Measurements from ENCODE around the gene RPS19BP1.

Gene RPS19BP1

DNA sequence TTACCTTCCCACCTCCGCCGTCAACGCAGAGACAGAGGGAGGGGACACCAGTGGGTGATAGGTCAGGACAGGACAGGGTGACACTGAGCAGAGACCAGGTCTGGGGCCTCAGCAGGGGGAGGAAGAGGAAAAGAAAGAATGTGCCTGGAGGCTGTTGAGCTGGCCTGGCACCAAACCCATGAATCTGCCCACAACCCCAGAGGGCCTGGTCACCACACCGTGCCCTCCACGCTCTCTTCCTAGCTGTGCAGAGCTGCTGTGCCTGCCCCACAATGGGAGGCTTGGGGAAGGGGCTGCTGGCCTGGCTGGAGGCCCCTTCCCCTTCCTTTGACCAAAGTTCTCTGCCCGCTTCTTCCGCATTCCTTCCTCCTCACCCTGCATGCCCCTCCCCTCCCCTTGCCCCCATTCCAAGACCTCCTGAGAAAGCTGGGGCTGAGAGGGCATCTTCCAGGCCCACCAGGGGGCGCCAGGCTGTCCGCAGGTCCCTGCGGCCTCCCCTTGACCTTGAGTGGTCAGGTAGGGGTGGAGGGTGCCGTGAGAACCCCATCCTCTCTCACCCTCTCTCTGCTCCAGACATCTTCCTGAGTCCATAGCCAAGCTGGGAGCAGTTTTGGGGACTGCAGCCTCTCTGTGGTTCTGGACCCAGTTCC lies 27.0 kb upstream of the RPS19BP1 start:
- no peak for DNase-seq (ENCODE audit: extremely low read depth in 1 of 2, low read depth in 1 of 2)

DNA sequence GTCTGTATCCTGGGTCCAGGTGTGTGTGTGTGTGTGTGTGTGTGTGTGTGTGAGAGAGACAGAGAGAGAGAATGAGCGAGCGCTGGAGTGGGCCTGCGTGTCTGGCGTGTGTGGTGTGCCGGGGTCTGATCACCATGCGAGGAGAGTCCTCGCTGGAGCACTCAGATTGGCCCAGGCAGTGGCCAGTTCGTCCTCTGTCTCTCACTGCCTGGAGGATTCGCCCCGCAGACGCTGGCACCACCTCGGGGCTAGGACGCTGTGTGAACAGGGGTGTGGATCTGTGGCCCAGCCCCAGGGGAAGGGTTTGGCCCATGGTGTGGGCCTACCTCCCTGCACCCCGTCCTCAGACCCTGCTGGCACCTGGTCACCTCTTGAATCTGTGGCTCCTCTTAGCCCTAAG lies 26.4 kb upstream of the RPS19BP1 start:
- no peak for DNase-seq (ENCODE audit: extremely low read depth in 1 of 2, low read depth in 1 of 2)

DNA sequence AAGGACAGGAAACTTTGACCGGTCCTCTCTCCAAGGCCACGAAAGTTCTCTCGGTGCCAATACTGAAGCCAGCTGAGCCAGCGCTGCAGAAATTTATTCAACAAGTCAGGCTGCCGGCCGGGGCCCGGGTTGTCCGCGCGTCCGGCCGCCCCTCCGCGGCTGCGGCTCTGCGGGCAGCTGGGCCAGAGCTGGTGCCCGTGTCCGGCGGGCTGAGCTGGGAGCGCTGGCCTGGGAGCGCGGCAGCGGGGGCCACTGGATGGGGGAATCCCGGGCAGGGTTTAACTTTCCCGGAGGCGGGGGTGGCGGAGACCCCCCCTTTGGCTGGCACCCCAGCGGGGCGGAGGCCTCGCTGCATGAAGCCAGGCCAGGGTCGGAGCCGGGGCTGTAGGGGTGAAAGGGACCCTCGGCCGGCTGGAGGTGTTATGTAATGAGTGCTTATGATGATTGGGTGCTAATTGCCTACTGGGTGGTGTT lies 25.7 kb upstream of the RPS19BP1 start:
- DNase-seq (ENCODE audit: extremely low read depth in 1 of 2, low read depth in 1 of 2) = no peak

DNA sequence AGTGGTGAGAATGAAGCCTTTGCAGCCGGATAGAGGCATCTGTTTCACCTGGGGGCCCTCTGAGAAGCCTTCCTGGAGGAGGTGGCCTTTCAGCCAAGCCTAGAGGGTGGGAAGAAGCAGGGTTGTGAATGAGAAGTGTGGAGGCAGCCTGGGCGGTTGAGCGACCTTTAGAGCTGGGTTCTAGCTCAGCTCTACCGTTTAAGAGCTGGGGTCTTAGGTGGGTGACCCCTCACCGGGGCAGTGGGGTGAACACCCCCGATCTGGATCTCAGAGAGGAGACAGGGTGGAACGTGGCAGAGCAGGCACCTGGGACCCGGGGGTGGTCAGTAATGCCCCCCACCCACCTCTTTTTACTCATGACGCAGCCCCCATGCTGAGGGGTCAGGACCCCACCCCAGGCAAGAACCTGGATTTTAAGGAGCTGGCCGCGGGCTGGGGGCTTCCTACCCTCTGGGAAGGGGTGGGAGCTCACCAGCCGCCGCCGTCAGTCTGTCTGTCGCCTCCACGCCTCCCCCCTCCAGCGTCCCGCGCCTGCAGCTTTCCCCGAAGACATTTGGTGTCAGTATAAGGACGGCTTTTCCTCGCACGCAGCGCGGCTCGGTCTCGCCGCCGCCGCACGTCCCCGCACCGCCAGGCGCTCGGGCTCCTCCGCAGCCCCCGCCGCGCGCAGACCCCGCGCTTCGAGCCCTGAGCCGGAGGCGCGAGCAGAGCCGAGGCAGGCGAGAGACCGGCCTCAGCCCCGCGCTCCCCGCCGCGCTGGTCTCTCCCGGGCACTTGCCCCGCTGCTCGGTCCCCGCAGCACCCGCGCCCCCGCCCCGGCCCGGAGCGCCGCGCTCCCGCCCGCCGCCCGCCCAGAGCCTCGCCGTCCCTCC lies 24.7 kb upstream of the RPS19BP1 start:
- DNase-seq (ENCODE audit: extremely low read depth in 1 of 2, low read depth in 1 of 2) = no peak

DNA sequence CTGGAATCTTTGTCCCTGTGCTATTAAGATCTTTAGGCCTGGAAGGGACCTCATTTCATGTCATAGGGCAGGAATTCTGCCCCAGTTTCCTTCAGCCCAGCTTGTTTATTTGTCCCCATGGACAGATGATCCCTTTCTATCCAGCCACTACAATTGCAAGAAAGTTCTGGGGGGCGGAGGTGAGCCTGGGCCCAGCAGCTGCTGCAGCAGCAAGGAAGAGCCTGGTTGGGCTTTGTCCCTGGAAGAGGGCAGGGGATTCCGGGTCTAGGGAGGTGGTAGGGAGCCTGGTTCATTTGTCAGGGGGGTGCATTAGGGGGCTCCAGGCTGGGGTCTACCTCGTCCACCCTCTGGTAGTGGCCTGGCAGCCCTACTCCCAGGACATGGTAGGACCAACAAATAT lies 21.6 kb upstream of the RPS19BP1 start:
- DNase-seq (ENCODE audit: extremely low read depth in 1 of 2, low read depth in 1 of 2) = no peak

DNA sequence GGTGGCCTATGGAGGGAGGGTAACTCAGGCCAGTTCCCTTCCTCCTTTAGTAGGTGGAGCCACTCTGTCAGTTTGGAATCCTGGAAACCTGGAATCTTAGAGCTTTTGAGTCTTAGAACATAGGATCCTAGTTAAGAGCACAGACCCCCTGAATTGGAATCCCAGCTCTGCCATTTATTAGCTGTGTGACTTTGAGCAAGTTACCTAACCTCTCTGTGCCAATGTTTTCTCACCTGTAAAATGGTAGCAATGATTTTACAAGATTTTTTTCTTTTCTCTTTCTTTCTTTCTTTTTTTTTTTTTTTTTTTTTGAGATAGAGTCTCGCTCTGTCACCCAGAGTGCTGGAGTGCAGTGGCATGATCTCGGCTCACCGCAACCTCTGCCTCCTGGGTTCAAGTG lies 20.9 kb upstream of the RPS19BP1 start:
- no peak for DNase-seq (ENCODE audit: extremely low read depth in 1 of 2, low read depth in 1 of 2)

DNA sequence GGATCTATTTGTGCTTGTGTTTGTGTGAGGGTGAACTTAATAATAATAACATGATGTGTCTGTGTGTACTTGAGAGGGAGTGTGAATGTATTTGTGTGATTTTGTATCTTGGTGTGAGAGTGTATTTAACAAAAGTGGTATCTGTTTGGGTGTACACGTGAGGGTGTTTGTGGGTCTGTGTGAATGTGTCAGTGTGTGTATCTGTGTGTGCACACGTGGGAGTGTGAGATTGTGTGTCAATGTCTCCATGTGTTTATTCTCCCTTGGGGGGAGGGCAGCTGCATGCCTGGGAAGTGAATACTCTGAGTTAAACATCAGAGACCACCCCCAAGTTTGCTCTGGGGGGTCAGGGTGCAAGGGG lies 15.0 kb upstream of the RPS19BP1 start:
- no peak for DNase-seq (ENCODE audit: extremely low read depth in 1 of 2, low read depth in 1 of 2)

DNA sequence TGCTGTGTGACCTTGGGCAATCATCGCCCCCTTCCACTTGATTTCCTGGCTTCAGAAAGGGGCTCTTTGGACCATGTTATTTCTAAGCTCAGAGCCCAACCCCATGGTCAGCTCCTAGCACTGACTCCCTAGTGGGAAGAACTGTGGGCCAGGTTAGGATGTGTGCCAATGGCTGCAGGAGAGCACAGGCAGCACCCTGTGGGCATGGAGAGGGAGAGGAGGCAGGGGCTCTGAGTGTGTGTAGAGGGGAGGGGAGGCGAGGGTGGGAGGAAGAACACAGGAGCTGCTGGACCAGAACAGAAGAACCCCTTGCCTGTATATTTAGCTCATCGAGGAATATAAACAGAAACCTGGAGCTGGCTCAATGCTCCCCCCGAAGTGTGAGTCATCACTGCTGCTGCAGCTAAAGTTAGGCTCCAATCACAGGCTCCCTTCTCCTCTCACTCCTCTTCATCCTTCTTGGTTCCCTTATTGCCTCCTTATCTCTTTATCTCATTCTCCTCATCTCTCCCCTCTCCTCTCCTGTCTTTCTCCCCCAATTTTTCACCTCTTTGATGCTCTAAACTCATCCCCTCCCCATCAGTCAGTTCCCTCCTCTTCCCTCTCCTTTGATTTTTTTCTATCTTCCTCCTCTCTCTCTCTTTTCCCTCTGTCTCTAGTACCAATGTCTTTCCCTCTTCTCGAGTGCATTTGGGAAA lies 14.5 kb upstream of the RPS19BP1 start:
- DNase-seq (ENCODE audit: extremely low read depth in 1 of 2, low read depth in 1 of 2) = no peak

DNA sequence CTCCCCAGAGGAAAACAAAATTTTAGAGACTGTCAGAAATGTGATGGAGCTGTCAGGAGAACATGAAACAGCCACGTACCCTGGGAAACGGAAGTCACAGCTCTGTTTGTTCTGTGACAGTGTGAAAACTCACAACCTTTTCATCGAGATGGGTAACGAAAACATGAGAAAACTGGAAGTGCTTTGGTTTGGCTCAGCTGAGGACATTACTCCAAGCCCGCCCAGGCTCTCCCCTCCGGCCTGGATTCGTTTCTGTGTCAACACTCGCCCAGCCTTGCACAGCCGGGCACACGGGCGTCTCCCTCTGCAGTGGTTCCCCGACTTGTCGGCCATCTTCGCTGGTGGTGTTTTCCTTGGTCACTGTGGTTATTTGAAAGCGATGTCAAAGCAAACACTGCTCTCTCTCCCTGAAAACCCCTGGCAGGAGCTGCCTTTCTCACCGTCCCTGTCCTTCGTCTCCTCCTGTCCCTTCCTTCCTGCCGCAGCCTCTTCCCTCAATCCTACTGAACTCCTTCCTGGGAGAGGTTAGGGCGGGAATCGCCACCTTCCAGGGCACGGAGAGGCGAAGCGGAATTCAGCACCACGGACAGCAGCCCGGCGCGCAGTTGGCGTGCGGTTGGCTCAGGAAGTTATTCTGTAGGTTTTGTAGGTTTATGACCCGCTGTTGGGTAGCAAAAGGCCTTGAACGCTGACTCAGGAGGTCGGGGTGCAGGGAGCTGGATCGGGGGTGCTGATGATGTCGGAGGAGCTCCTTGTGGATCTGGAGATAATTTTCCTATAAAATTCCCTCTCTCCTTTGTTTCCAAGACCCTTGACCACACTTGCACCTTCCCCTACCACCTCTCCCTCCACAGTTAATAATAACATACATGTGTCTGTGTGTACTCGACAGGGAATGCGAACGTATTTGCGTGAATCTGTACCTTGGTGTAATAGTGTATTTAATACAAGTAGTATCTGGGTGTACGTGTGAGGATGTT lies 13.1 kb upstream of the RPS19BP1 start:
- no peak for DNase-seq (ENCODE audit: extremely low read depth in 1 of 2, low read depth in 1 of 2)

DNA sequence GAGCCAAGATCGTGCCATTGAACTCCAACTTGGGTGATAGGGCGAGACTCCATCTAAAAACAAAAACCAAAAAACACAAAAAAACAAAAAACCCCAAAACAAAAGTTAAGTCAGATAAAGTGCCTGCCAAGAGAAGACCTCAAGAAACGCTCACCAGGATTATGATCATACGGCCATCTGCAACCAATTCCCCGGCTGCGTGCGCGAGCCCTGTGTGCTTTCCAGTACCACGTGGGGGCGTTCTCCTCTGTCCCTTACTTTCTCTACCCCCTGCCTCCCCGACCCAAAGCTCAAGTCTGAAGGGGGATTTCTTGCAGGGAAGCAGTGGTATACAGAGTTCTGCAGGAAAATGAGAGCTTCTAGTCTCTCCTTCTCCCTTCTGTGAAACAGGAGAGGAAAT lies 10.5 kb upstream of the RPS19BP1 start:
- no peak for DNase-seq (ENCODE audit: extremely low read depth in 1 of 2, low read depth in 1 of 2)

DNA sequence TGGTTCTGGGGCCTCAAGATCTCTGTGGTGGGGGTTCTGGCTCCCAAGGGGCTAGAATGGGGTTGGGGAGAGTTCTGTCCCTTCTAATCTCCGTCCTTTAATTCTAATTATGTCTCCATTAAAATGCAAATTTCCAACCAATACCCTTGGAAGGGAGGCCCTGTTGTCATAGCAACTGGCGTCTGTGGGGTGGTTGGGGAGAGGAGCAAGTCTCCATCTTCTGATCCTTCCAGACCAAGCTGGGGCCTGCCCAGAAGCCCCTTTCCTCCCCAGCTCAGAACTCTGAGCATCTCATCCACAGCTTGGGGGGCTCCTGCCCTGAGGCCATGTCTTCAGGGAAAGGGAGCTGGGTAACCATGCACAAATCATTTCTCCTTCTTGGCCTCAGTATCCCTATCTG lies 5.4 kb upstream of the RPS19BP1 start:
- DNase-seq (ENCODE audit: extremely low read depth in 1 of 2, low read depth in 1 of 2) = no peak

DNA sequence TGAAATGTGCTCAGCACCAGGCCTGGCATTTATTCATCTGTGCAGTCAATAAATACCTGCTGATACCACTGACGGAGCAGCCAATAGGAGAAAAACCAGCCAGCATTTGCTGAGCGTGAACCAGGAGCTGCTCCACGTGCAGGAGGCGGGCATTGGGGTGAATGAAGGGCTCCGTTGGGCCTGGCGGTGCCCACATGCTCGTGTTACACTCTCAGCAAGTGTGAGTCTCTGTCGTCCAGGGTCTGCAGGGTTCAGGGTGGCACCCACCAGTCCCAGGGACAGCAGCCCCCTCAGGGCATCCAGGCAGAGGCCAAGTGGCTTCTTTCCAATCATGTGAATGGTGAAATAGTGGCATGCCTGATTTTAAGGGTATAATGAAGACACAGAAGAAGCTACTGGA lies 4.2 kb upstream of the RPS19BP1 start:
- DNase-seq (ENCODE audit: extremely low read depth in 1 of 2, low read depth in 1 of 2) = no peak

DNA sequence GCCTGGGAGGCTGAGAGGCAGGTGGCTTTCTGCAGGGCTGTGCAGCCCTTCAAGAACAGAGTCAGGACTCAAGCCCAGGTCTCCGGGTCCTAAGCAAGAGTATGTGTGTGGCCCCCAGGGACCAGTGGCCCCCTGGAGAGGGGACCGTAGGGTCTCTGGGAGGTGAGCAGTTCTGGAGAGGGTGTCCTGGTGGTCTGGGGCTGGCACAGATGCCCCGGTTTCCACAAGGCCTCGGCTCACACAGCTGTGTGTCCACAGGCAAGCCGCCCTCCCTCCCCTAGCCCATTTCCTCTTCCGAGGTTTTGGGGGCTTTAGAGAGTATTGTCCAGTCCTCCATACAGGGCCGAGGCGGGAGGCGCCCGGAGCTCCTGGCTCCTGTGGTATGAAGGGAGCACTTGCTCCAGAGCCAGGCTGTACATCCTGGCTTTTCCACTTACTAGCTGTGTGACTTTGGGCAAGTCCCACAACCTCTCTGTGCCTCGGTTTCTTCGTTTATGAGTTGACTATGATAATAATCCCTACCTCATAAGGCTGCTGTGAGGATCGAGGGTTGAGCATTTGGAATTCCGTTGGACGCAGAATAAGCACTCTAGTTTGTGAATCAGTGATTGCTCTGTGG lies 3.4 kb upstream of the RPS19BP1 start:
- DNase-seq (ENCODE audit: extremely low read depth in 1 of 2, low read depth in 1 of 2) = no peak

DNA sequence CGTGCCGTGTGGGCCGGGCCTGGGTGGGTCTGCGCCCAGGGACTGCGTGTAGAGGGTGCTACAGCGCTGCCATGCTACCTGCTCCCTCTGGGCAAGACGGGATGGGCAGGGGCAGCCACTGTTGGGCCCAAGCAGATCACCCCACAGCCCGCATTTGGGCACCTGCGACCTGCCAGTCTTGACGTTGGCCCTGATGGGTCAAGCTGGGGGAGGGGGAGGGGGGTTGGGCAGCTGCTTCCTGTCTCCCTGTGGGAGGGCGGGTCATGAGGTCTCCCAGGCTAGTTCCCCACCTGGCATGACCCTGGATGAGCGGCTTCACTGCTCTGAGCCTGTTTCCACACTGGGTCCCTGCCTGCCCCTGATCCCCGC lies 2.8 kb upstream of the RPS19BP1 start:
- DNase-seq (ENCODE audit: extremely low read depth in 1 of 2, low read depth in 1 of 2) = no peak

DNA sequence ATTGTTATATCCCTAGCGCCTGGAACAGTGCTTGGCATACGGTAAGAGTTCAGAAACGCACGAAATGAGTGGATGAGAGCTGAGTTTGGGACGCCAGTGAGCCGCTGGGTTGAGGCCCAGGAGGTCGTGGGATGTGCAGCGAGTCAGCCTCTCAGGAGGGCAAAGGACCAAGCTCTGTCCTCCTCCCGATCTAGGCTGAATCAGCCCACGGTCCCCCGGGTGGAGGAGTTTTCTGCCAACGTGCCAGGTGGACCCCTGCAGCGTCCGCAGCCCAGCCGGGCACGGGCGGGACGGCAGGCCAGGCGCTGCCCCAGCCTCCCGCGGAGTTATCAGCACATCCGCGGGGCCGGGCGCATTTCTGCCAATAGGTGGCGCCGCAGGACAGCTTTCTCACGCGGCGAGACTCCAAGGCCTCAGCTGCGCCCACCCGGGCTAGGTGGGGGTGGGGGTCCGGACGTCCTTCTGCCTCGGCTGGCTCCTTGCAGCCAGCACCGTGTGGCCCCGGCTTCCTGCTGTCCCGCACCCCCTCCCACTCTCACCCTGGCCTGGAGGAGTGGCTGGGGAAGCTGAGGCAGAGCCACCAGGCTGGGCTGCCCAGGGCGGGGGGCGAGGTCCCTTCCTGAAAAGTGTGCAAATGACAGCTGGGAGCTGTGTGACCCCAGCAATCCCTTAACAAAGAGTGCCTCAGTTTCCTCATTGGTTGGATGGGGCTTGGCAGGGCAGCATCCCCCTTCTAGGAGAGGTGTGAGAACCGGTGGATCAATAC lies 2.2 kb upstream of the RPS19BP1 start:
- DNase-seq (ENCODE audit: extremely low read depth in 1 of 2, low read depth in 1 of 2) = peak in 1 of 2 donors; percentile 66

DNA sequence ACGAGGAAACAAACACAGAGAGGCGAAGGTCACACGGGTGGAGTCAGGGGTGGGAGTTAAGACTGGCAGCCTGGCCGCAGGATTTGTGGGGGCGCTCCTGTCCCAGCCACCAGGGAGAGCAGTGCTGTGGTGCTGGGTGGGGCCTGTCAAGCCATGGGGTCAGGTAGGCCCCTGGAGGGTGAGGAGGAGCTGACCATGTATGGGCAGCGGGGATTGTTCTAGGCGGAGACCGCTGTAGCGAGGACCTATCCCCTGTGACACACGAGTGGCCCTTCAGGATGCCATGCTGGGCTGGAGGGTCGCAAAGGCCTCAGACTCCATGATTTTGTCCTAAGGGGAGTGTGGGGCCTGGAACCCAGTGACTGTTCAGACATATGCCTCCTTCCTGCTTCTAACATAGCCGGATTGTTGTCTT lies 1.6 kb upstream of the RPS19BP1 start:
- no peak for DNase-seq (ENCODE audit: extremely low read depth in 1 of 2, low read depth in 1 of 2)

DNA sequence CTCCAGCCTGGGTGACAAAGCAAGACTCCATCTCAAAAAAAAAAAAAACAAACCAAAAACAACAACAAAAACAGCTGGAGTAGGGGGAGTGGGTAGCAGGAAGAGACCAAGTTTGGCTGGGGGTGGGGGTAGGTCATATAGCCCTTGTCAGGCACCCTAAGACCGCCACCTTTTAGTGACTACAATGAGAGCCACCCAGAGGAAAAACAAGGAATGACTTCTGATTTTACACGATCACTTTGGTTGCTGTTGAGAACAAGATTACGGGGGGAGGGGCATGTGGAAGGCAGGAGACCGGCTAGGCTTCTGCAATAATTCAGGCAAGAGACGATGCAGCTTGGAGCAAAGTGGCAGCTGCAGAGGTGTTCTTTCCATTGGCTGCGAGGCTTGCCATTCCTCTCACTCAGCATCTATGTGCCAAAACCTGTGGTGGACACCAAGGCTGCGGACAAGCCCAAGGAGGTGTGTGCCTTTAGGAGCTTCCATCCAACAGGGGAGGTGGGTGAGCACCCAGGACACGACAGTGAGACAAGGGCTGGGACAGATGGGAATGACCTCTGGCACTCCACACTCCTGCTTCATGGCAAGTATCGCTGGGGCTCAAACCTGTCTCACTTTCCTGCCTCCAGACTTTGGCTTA lies 1.7 kb downstream of the RPS19BP1 start:
- no peak for DNase-seq (ENCODE audit: extremely low read depth in 1 of 2, low read depth in 1 of 2)

DNA sequence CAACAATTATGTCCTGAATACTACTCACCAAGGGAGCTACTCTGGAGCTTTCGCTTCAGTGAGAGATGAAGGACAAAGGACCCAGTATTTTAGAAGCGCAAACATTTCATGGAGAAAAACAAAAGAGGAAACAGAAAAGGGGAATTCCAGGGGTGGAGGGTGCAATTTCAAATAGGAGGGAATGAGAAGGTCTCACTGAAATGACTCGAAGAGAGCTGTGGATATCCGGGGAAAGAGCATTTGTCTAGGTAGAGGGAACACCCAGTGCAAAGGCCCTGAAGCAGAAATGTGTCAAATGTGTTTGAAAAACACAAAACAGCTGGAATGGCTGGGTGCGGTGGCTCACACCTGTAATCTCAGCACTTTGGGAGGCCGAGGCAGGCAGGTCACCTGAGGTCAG lies 2.4 kb downstream of the RPS19BP1 start:
- no peak for DNase-seq (ENCODE audit: extremely low read depth in 1 of 2, low read depth in 1 of 2)

DNA sequence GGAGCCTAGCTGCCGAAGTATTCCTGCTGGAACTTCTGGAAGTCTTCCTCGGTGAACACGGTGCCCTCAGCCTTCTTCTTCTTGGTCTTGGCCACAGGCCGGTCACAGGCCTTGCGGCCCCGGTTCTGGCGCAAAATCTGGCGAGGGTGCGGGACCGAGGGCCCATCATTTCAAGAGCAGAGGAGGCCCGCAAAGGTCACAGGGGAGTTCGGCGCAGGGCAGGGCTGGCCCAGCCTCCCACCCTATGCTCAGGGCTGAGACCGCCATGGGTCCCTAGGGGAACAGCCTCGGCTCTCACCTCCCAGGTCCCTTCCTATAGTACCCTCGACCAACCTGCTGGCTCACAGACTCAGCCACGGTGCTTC lies 3.1 kb downstream of the RPS19BP1 start:
- DNase-seq (ENCODE audit: extremely low read depth in 1 of 2, low read depth in 1 of 2) = no peak

Measured in stimulated activated CD8-positive, alpha-beta memory T cell treated with anti-CD3 and anti-CD28 coated beads, Interleukin-7, amount 100 ng/mL, for 48 hours (primary cell).